Body of pancreas (tissue), 4 donors: ENCODE results near the gene OSTF1.

Experiments
- CTCF ChIP-seq, 7 experiments: fragments of 450-650 bp in 4 of 7; fragments of 200-600 bp in 3 of 7; sonication (generic) in 3 of 7; IDR thresholded peaks; one replicate each; pipeline ENCODE4 v1.5.1; 2016 to 2019; ENCODE audit warnings: antibody characterized with exemption in 7 of 7
- POLR2A ChIP-seq, 3 donors: fragments of 450-650 bp; IDR thresholded peaks; one replicate each; pipeline ENCODE4 v1.6.1; 2016; ENCODE audit warnings: antibody characterized with exemption in 3 of 3, mild to moderate bottlenecking in 2 of 3

DNA sequence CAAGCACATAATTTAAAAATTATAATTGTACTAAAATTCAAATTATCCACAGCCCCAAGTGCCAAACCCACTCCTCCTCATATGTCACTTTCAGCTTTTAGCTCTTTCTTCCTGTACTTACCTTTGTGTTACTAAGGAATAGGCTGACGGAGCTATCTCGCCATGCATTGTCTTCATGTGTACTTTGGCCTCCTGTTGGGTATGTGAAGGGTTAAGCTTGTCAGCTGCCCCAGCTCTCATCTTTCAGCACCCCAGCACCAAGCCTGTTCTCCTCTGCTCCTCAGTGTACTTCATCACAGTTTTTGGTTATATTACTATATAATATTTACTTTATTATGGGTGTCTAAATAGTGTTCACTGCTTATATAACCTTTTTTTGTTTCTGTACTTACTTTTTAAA is 46.2 kb downstream of the OSTF1 start:
- TF ChIP-seq CTCF (IDR thresholded peaks at IDR 0.05) (no peak), POLR2A (IDR thresholded peaks at IDR 0.05) (no peak)
